ENCODE measurements around the gene HINT1. TPM values are rescaled to one million over a fixed set of nuclear protein-coding genes. Genes with fewer than 3 reads are reported as not detected.

The HINT1 gene
- polyA plus RNA-seq, 1 donor from 2014 or later: 706 TPM

- Histone ChIP-seq H3F3A (ENCODE audit: insufficient read depth, low read length, poor library complexity, severe bottlenecking) (no peaks in the 10 kb centered on the region), H3K9ac (ENCODE audit: low read length) (no peak overlapping the region), H3K27ac (ENCODE audit: low read length) (no peak overlapping the region), H3K9me3 (ENCODE audit: low read length) (no peaks in the 10 kb centered on the region), H3K36me3 (ENCODE audit: insufficient read depth, low read length) (no peaks in the 10 kb centered on the region), H3K27me3 (ENCODE audit: insufficient read depth, low read depth, low read length) (no peaks in the 10 kb centered on the region), H3K4me2 (ENCODE audit: low read length) (no peak overlapping the region), H2AFZ (ENCODE audit: low read depth, low read length) (no peak overlapping the region), H3K79me2 (replicated peaks; ENCODE audit: insufficient read depth, low read length) (no peaks in the 10 kb centered on the region), H4K20me1 (ENCODE audit: insufficient read depth) (no peaks in the 10 kb centered on the region), H3K4me3 (ENCODE audit: low read length) (no peak overlapping the region), H3K9me2 (ENCODE audit: insufficient read depth, low read length) (no peaks in the 10 kb centered on the region)
- no peak for TF ChIP-seq EP300 (conservative IDR thresholded peaks at IDR 0.05; ENCODE audit: poor library complexity, severe bottlenecking)
- no peak for TF ChIP-seq RAD21 (conservative IDR thresholded peaks at IDR 0.05)
- no peak for TF ChIP-seq TAF1 (IDR thresholded peaks at IDR 0.05; ENCODE audit: low read depth)
- no peak for TF ChIP-seq CTCF (IDR thresholded peaks at IDR 0.05; ENCODE audit: poor library complexity, severe bottlenecking)
- no peak for TF ChIP-seq SMC3 (conservative IDR thresholded peaks at IDR 0.05; ENCODE audit: poor library complexity)
- no peak for TF ChIP-seq MXI1 (conservative IDR thresholded peaks at IDR 0.05; ENCODE audit: poor library complexity, severe bottlenecking)
- TF ChIP-seq POLR2AphosphoS5 (IDR thresholded peaks at IDR 0.05): no peak
- TF ChIP-seq EZH2 (IDR thresholded peaks at IDR 0.05; ENCODE audit: borderline replicate concordance, insufficient read depth, low read length, poor library complexity, severe bottlenecking): no peak
Observed at GRCh38 chr5:131214609-131215227, 49.7 kb upstream of the HINT1 start.

DNA sequence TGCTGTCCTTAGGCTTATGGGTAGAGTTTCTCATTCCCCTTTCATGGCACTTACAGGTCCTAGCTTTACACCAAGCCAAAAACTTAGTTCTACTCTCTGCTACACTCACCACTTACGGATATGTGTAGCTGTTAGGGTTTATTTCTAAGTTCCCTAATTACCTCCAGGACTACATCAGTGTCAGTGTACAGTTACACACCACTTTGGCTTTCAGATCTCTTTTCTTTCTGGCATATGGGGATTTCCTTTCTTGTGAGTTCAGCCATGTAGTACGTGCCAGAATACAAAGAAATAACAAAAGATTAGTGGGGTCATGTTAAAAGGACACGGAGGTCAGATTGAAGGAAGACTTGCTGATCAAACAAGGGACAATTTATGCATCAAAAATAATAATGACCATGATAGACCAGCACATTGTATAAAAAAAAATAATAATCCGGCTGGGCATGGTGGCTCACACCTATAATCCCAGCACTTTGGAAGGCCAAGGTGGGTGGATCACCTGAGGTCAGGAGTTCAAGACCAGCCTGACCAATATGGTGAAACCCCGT, 47.5 kb upstream of the HINT1 start:
- Histone ChIP-seq H2AFZ (ENCODE audit: low read depth, low read length) (no peak overlapping the region), H3K79me2 (replicated peaks; ENCODE audit: insufficient read depth, low read length) (no peaks in the 10 kb centered on the region), H3K36me3 (ENCODE audit: insufficient read depth, low read length) (no peaks in the 10 kb centered on the region), H3K4me2 (ENCODE audit: low read length) (no peak overlapping the region), H3K9me2 (ENCODE audit: insufficient read depth, low read length) (no peaks in the 10 kb centered on the region), H3K9me3 (ENCODE audit: low read length) (no peaks in the 10 kb centered on the region), H3K27ac (ENCODE audit: low read length) (no peak overlapping the region), H3K4me3 (ENCODE audit: low read length) (no peak overlapping the region), H3K9ac (ENCODE audit: low read length) (no peak overlapping the region), H4K20me1 (ENCODE audit: insufficient read depth) (no peaks in the 10 kb centered on the region), H3K27me3 (ENCODE audit: insufficient read depth, low read depth, low read length) (no peaks in the 10 kb centered on the region), H3F3A (ENCODE audit: insufficient read depth, low read length, poor library complexity, severe bottlenecking) (no peaks in the 10 kb centered on the region)
- no peak for TF ChIP-seq EZH2 (IDR thresholded peaks at IDR 0.05; ENCODE audit: borderline replicate concordance, insufficient read depth, low read length, poor library complexity, severe bottlenecking)
- TF ChIP-seq, protein P1, sequence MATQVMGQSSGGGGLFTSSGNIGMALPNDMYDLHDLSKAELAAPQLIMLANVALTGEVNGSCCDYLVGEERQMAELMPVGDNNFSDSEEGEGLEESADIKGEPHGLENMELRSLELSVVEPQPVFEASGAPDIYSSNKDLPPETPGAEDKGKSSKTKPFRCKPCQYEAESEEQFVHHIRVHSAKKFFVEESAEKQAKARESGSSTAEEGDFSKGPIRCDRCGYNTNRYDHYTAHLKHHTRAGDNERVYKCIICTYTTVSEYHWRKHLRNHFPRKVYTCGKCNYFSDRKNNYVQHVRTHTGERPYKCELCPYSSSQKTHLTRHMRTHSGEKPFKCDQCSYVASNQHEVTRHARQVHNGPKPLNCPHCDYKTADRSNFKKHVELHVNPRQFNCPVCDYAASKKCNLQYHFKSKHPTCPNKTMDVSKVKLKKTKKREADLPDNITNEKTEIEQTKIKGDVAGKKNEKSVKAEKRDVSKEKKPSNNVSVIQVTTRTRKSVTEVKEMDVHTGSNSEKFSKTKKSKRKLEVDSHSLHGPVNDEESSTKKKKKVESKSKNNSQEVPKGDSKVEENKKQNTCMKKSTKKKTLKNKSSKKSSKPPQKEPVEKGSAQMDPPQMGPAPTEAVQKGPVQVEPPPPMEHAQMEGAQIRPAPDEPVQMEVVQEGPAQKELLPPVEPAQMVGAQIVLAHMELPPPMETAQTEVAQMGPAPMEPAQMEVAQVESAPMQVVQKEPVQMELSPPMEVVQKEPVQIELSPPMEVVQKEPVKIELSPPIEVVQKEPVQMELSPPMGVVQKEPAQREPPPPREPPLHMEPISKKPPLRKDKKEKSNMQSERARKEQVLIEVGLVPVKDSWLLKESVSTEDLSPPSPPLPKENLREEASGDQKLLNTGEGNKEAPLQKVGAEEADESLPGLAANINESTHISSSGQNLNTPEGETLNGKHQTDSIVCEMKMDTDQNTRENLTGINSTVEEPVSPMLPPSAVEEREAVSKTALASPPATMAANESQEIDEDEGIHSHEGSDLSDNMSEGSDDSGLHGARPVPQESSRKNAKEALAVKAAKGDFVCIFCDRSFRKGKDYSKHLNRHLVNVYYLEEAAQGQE (IDR thresholded peaks at IDR 0.05; ENCODE audit: borderline replicate concordance): no peak
- TF ChIP-seq POLR2AphosphoS5 (IDR thresholded peaks at IDR 0.05): no peak
- TF ChIP-seq MXI1 (conservative IDR thresholded peaks at IDR 0.05; ENCODE audit: poor library complexity, severe bottlenecking): no peak
- TF ChIP-seq TAF1 (IDR thresholded peaks at IDR 0.05; ENCODE audit: low read depth): no peak
- TF ChIP-seq EP300 (conservative IDR thresholded peaks at IDR 0.05; ENCODE audit: poor library complexity, severe bottlenecking): no peak
- TF ChIP-seq SMC3 (conservative IDR thresholded peaks at IDR 0.05; ENCODE audit: poor library complexity): no peak
- TF ChIP-seq RAD21 (conservative IDR thresholded peaks at IDR 0.05): no peak
- TF ChIP-seq CTCF (IDR thresholded peaks at IDR 0.05; ENCODE audit: poor library complexity, severe bottlenecking): no peak
